Fibroblast of the aortic adventitia (primary cell): ENCODE measurements around the gene NDUFB11. TPM values are rescaled to one million over a fixed set of nuclear protein-coding genes. Genes with fewer than 3 reads are reported as not detected.

Source experiments
- DNase-seq: peaks from one replicate; pipeline ENCODE4 v3.0.0-alpha.2; 2010; ENCODE audit warnings: low read depth
- H3K4me3 ChIP-seq: 2 replicates; pipeline ENCODE4 v1.5.1; 2011; ENCODE audit warnings: low read depth, mild to moderate bottlenecking, control low read depth, low read length, moderate library complexity
- CTCF ChIP-seq: IDR thresholded peaks from 2 replicates; pipeline ENCODE4 v1.5.1; 2011; ENCODE audit warnings: mild to moderate bottlenecking, low read length, control low read depth, inconsistent platforms; ENCODE audit not compliant: insufficient read depth
- total RNA-seq: library from RNA; depleted of rRNA; stranded (reverse); fragments of >200 nt; gene quantifications from 2 replicates; pipeline ENCODE4 v1.2.3, GENCODE V29; 2012; ENCODE audit warnings: low replicate concordance

The NDUFB11 gene
- total RNA-seq, 1 donor, result 45.5 TPM

DNA sequence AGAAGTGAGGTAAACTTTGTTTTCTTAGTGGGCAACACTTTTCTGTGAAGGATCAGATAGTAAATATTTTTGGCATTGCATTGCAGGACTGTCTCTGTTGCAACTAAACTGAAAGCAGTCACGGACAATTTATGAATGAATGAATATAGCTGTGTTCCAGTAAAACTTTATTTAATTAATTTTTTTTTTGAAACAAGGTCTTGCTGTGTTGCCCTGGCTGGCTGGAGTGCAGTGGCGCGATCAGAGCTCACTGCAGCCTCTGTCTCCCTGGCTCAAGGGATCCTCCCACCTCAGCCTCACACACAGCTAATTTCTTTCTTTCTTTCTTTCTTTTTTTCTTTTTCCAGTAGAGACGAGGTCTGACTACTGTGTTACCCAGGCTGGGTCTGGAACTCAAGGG is 16.3 kb upstream of the NDUFB11 start:
- no peak for DNase-seq
- TF ChIP-seq CTCF, result no peak
- H3K4me3 ChIP-seq, result no peak overlapping the region

GRCh38 chrX:47158781-47159180 is 14.3 kb upstream of the NDUFB11 start:
- TF ChIP-seq CTCF, result no peak
- no peak overlapping the region for H3K4me3 ChIP-seq
- DNase-seq, result no peak

DNA sequence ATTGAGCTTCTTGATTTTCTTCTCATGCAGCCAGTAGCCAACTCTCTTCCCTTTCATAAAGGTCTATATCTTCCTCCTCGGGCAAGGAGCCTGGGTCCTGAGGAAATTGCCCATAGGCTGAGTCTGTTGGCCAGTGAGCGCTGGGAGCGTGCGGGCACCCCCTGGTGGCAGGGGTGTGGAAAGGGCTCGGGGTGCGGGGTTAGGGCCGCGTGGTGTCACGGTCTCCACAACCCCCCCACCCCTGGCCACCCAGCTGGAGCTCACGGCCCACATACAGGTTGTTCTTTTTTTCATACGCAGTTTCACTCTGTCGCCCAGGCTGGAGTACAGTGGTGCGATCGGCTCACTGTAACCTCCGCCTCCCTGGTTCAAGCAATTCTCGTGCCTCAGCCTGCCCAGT is 13.6 kb upstream of the NDUFB11 start:
- no peak for TF ChIP-seq CTCF
- DNase-seq, result no peak
- no peak overlapping the region for H3K4me3 ChIP-seq

GRCh38 chrX:47156611-47157520 is 12.4 kb upstream of the NDUFB11 start:
- no peak overlapping the region for H3K4me3 ChIP-seq
- no peak for TF ChIP-seq CTCF
- no peak for DNase-seq

DNA sequence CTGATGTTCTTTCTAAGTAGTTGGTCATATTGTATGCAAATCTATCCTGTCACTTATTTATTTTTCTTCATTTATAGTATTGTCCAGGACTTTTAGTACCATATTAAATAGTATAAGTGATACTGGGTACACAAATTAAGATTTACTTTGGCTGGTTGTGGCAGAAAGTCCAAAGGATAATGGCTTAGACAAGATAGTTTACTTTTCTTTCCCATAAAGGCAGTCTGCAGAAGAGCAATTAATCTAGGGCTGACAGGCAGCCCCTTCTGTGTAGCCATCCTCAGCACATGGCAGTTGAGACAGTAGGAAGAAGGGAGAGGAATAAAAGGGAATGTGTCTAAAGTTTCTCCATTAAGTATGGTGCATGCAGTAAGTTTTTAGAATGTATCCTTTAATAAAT is 6.9 kb upstream of the NDUFB11 start:
- TF ChIP-seq CTCF, result no peak
- no peak overlapping the region for H3K4me3 ChIP-seq
- DNase-seq, result no peak

DNA sequence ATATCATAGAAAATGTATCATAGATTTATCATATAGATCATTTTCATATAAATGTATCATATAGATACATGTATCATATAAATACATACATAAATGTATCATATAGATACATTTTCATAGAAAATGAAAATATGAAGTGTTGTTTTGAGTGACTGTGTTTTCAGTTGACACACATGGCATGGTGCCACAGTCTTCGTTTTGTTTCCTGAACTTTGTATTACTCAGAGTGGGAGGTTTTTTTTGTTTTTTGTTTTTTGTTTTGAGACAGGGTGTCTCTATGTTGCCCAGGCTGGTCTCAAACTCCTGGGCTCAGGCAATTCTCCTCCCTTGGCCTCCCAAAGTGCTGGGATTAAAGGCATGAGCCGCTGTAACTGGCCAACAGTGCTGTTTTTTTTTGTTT is 4.4 kb upstream of the NDUFB11 start:
- no peak for DNase-seq
- TF ChIP-seq CTCF, result no peak
- no peak overlapping the region for H3K4me3 ChIP-seq
